Stomach smooth muscle (tissue), 2 donors: Measurements from ENCODE around the gene PRR14.

Source experiments
- H3K27ac ChIP-seq: one replicate; pipeline ENCODE4 v1.7.0; 2013; ENCODE audit warnings: mild to moderate bottlenecking, low read length, inconsistent platforms
- H3K27me3 ChIP-seq, 2 donors: one replicate each; pipeline ENCODE4 v1.7.0; 2013; ENCODE audit warnings: low read length in 2 of 2; ENCODE audit not compliant: insufficient read depth in 2 of 2, control insufficient read depth in 1 of 2
- H3K36me3 ChIP-seq, 2 donors: one replicate each; pipeline ENCODE4 v1.7.0; 2013; ENCODE audit warnings: low read length in 2 of 2; ENCODE audit not compliant: control insufficient read depth in 2 of 2, insufficient read depth in 2 of 2
- H3K4me1 ChIP-seq: one replicate; pipeline ENCODE4 v1.7.0; 2013; ENCODE audit warnings: low read length; ENCODE audit not compliant: control insufficient read depth, insufficient read depth
- H3K4me3 ChIP-seq, 2 donors: one replicate each; pipeline ENCODE4 v1.7.0; 2013; ENCODE audit warnings: low read length in 2 of 2
- H3K9ac ChIP-seq, 2 donors: one replicate each; pipeline ENCODE4 v1.7.0; 2013; ENCODE audit warnings: low read length in 2 of 2, mild to moderate bottlenecking in 1 of 2
- H3K9me3 ChIP-seq, 2 donors: one replicate each; pipeline ENCODE4 v1.7.0; 2013; ENCODE audit warnings: low read length in 2 of 2; ENCODE audit not compliant: control insufficient read depth in 2 of 2
- donor health status: healthy.
- donor health status: Pancreatic carcinoma.

The PRR14 gene

GRCh38 chr16:30669026-30669902 is 18.5 kb downstream of the PRR14 start:
- H3K9me3 ChIP-seq = no peaks in the 10 kb centered on the region
- H3K4me1 ChIP-seq = peaks cover 2% of the 10 kb centered on the region
- no peak overlapping the region for H3K9ac ChIP-seq
- H3K27ac ChIP-seq = no peak overlapping the region
- no peaks in the 10 kb centered on the region for H3K27me3 ChIP-seq
- H3K36me3 ChIP-seq = peaks cover 30 to 39% of the 10 kb centered on the region in 2 donors
- H3K4me3 ChIP-seq = no peak overlapping the region

- no peaks in the 10 kb centered on the region for H3K9me3 ChIP-seq
- peaks cover 26 to 34% of the 10 kb centered on the region in 2 donors for H3K36me3 ChIP-seq
- no peak overlapping the region for H3K4me3 ChIP-seq
- no peak overlapping the region for H3K27ac ChIP-seq
- peaks cover 2% of the 10 kb centered on the region for H3K4me1 ChIP-seq
- no peak overlapping the region for H3K9ac ChIP-seq
- no peaks in the 10 kb centered on the region for H3K27me3 ChIP-seq
These were observed 19.4 kb downstream of the PRR14 start for GRCh38 chr16:30669903-30670824.

- H3K36me3 ChIP-seq = peaks cover 0 to 1% of the 10 kb centered on the region in 2 donors
- no peaks in the 10 kb centered on the region for H3K27me3 ChIP-seq
- no peak overlapping the region for H3K4me3 ChIP-seq
- H3K9ac ChIP-seq = no peak overlapping the region
- no peaks in the 10 kb centered on the region for H3K4me1 ChIP-seq
- H3K27ac ChIP-seq = no peak overlapping the region
- H3K9me3 ChIP-seq = no peaks in the 10 kb centered on the region
These were observed 24.4 kb downstream of the PRR14 start for GRCh38 chr16:30675143-30675542.

GRCh38 chr16:30677931-30678585 is 27.3 kb downstream of the PRR14 start:
- no peak overlapping the region for H3K9ac ChIP-seq
- H3K4me1 ChIP-seq = no peaks in the 10 kb centered on the region
- no peak overlapping the region for H3K27ac ChIP-seq

DNA sequence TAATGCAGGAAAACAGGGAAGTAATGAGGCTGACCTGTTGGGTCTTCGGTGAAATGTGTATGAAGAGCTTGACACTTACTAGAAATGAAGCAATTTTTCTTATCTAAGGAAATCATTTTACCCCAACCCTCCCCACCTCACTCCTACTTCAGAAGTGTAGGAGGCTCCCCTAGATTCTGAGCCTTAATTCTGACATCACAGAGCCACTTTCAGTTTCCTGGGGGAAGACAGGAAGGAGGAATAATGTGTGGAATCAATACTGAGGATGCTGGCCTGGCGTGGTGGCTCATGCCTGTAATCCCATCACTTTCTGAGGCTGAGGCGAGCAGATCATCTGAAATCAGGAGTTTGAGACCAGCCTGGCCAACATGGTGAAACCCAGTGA is 27.8 kb downstream of the PRR14 start:
- Histone ChIP-seq H3K9me3 (no peaks in the 10 kb centered on the region), H3K4me1 (no peaks in the 10 kb centered on the region), H3K27me3 (no peaks in the 10 kb centered on the region), H3K27ac (no peak overlapping the region), H3K4me3 (no peak overlapping the region), H3K9ac (no peak overlapping the region), H3K36me3 (no peaks in the 10 kb centered on the region)

More at GRCh38 chr16:30677931-30678585, 27.3 kb downstream of the PRR14 start:
- no peak overlapping the region for H3K4me3 ChIP-seq
- H3K9me3 ChIP-seq = no peaks in the 10 kb centered on the region
- H3K27me3 ChIP-seq = no peaks in the 10 kb centered on the region
- H3K36me3 ChIP-seq = no peaks in the 10 kb centered on the region

DNA sequence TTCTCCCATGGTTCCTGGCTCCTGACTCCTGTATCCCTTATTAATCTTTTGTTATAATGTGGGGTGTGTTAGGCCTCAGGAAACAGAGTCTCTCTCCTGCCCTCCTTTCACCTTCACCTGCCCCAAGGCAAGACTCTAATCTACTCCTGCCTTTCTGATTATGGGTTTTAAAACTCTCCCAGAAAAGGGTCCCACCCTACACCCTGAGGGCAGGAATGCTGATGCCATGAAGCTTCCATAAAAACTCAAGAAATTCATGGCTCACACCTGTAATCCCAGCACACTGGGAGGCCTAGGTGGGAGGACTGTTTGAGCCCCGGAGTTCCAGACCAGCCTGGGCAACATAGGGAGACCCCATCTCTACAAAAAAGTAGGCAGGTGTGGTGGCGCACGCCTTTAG is 29.6 kb downstream of the PRR14 start:
- Histone ChIP-seq H3K4me1 (no peaks in the 10 kb centered on the region), H3K36me3 (no peaks in the 10 kb centered on the region), H3K4me3 (no peak overlapping the region), H3K9me3 (no peaks in the 10 kb centered on the region), H3K27me3 (no peaks in the 10 kb centered on the region), H3K9ac (no peak overlapping the region), H3K27ac (no peak overlapping the region)

- Histone ChIP-seq H3K27ac (no peak overlapping the region), H3K27me3 (no peaks in the 10 kb centered on the region), H3K9me3 (no peaks in the 10 kb centered on the region), H3K4me3 (no peak overlapping the region), H3K4me1 (peaks cover under 1% of the 10 kb centered on the region), H3K9ac (no peak overlapping the region), H3K36me3 (no peaks in the 10 kb centered on the region)
These were observed 37.9 kb downstream of the PRR14 start for GRCh38 chr16:30688701-30689100.

- H3K27ac ChIP-seq = no peak overlapping the region
- H3K27me3 ChIP-seq = no peaks in the 10 kb centered on the region
- no peaks in the 10 kb centered on the region for H3K9me3 ChIP-seq
- no peak overlapping the region for H3K9ac ChIP-seq
- no peaks in the 10 kb centered on the region for H3K36me3 ChIP-seq
- peaks cover 4% of the 10 kb centered on the region for H3K4me1 ChIP-seq
- no peak overlapping the region for H3K4me3 ChIP-seq
These were observed 41.1 kb downstream of the PRR14 start for GRCh38 chr16:30691907-30692306.

- no peak overlapping the region for H3K4me3 ChIP-seq
- H3K27me3 ChIP-seq = no peaks in the 10 kb centered on the region
These were observed 41.8 kb downstream of the PRR14 start for GRCh38 chr16:30692396-30693064.

More at GRCh38 chr16:30692396-30693064, 41.8 kb downstream of the PRR14 start:
- no peaks in the 10 kb centered on the region for H3K36me3 ChIP-seq
- H3K27ac ChIP-seq = no peak overlapping the region
- no peak overlapping the region for H3K9ac ChIP-seq
- H3K4me1 ChIP-seq = peaks cover 8% of the 10 kb centered on the region
- no peaks in the 10 kb centered on the region for H3K9me3 ChIP-seq
